IMR-90 (cell line): ENCODE results near the gene DPP6. TPM values are rescaled to one million over a fixed set of nuclear protein-coding genes. Genes with fewer than 3 reads are reported as not detected.

Experiments used
- ATAC-seq: fragments of 200-7000 bp; cut with Tn5 transposase; 2 replicates; pipeline ENCODE4 v1.9.1; 2020; ENCODE audit warnings: low read depth, mild to moderate bottlenecking, moderate library complexity
- BruUV-seq: library from RNA; stranded (reverse); fragments of 400-500 nt; replicated peaks from 2 replicates; lab custom pipeline; 2021; lab: Mats Ljungman, UMichigan
- CTCF ChIA-PET: fragments of 300-600 bp; formaldehyde crosslinking; extraction: SDS; loops from one replicate; lab custom pipeline; 2021; ENCODE audit warnings: antibody characterized with exemption; lab: Yijun Ruan, JAX
- POLR2A ChIA-PET: fragments of 300-600 bp; sonication (Branson Sonifier 250); formaldehyde crosslinking; loops from one replicate; lab custom pipeline; 2022; ENCODE audit warnings: antibody characterized with exemption; ENCODE audit not compliant: unreplicated experiment; lab: Charles Lee
- DNase-seq: peaks from one replicate; pipeline ENCODE4 v3.0.0; 2013
- H2AFZ ChIP-seq: replicated peaks from 2 replicates; pipeline ENCODE3; 2013; ENCODE audit warnings: low read length, mild to moderate bottlenecking; ENCODE audit not compliant: poor library complexity
- H2AK5ac ChIP-seq: 2 replicates; pipeline ENCODE4 v1.6.1; 2013; ENCODE audit warnings: low read depth, low read length, inconsistent platforms
- H2AK9ac ChIP-seq: replicated peaks from 2 replicates; pipeline ENCODE3; 2013; ENCODE audit warnings: mild to moderate bottlenecking, low read depth, low read length, moderate library complexity; ENCODE audit not compliant: poor library complexity
- H2BK120ac ChIP-seq: 2 replicates; pipeline ENCODE4 v1.6.1; 2013; ENCODE audit warnings: low read depth, low read length, inconsistent platforms
- H2BK15ac ChIP-seq: 3 replicates; pipeline ENCODE4 v1.6.1; 2013; ENCODE audit warnings: low read depth, low read length, inconsistent platforms
- H2BK20ac ChIP-seq: 2 replicates; pipeline ENCODE4 v1.6.1; 2013; ENCODE audit warnings: low read depth, mild to moderate bottlenecking, inconsistent platforms, low read length, moderate library complexity
- H2BK5ac ChIP-seq: 2 replicates; pipeline ENCODE4 v1.6.1; 2013; ENCODE audit warnings: mild to moderate bottlenecking, low read depth, low read length, inconsistent platforms; ENCODE audit not compliant: poor library complexity, severe bottlenecking
- H3K14ac ChIP-seq: replicated peaks from 2 replicates; pipeline ENCODE4 v1.6.1; 2013; ENCODE audit warnings: low read depth, low read length, inconsistent platforms
- H3K18ac ChIP-seq: 2 replicates; pipeline ENCODE4 v1.6.1; 2013; ENCODE audit warnings: low read depth, low read length, control low read depth
- H3K23ac ChIP-seq: 2 replicates; pipeline ENCODE4 v1.6.1; 2013; ENCODE audit warnings: low read depth, low read length, inconsistent platforms
- H3K27ac ChIP-seq: 2 replicates; pipeline ENCODE4 v1.5.1; 2013; ENCODE audit warnings: mild to moderate bottlenecking, control low read depth, low read length; ENCODE audit not compliant: insufficient read depth
- H3K27me3 ChIP-seq: 2 replicates; pipeline ENCODE4 v1.6.1; 2013; ENCODE audit warnings: low read length; ENCODE audit not compliant: control insufficient read depth, insufficient read depth
- H3K36me3 ChIP-seq: 2 replicates; pipeline ENCODE4 v1.6.1; 2013; ENCODE audit warnings: low read length, mixed read lengths; ENCODE audit not compliant: control insufficient read depth, insufficient read depth
- H3K4ac ChIP-seq: 2 replicates; pipeline ENCODE4 v1.6.1; 2013; ENCODE audit warnings: low read depth, low read length, inconsistent platforms
- H3K4me1 ChIP-seq: 2 replicates; pipeline ENCODE4 v1.6.1; 2013; ENCODE audit warnings: low read length, mixed read lengths; ENCODE audit not compliant: control insufficient read depth, insufficient read depth
- H3K4me2 ChIP-seq: 2 replicates; pipeline ENCODE4 v1.6.1; 2013; ENCODE audit warnings: low read depth, mild to moderate bottlenecking, control low read depth, low read length, moderate library complexity
- H3K4me3 ChIP-seq: 2 replicates; pipeline ENCODE4 v1.5.1; 2013; ENCODE audit warnings: low read depth, mild to moderate bottlenecking, control low read depth, low read length, moderate library complexity; ENCODE audit not compliant: insufficient read depth
- H3K56ac ChIP-seq: 2 replicates; pipeline ENCODE4 v1.6.1; 2013; ENCODE audit warnings: low read length, inconsistent platforms; ENCODE audit not compliant: insufficient read depth; ENCODE audit errors: extremely low read depth
- H3K79me1 ChIP-seq, 2 experiments: 2 replicates each; pipeline ENCODE4 v1.6.1; 2013; ENCODE audit warnings: low read length in 2 of 2, inconsistent platforms in 1 of 2, low read depth in 1 of 2
- H3K9ac ChIP-seq: 2 replicates; pipeline ENCODE4 v1.6.1; 2013; ENCODE audit warnings: low read depth, low read length, control low read depth
- H3K9me1 ChIP-seq: 2 replicates; pipeline ENCODE4 v1.6.1; 2013; ENCODE audit warnings: low read length, inconsistent platforms; ENCODE audit not compliant: insufficient read depth
- H3K9me3 ChIP-seq: 2 replicates; pipeline ENCODE4 v1.6.1; 2013; ENCODE audit warnings: low read length; ENCODE audit not compliant: control insufficient read depth, insufficient read depth
- H4K20me1 ChIP-seq: 2 replicates; pipeline ENCODE4 v1.6.1; 2013; ENCODE audit warnings: low read length, inconsistent platforms; ENCODE audit not compliant: insufficient read depth
- H4K5ac ChIP-seq: 2 replicates; pipeline ENCODE4 v1.6.1; 2013; ENCODE audit warnings: mild to moderate bottlenecking, low read depth, low read length, control low read depth
- H4K8ac ChIP-seq, 2 experiments: 2 replicates each; pipeline ENCODE4 v1.6.1; 2013; ENCODE audit warnings: low read depth in 2 of 2, low read length in 2 of 2, control low read depth in 1 of 2, inconsistent platforms in 1 of 2
- H4K91ac ChIP-seq: 2 replicates; pipeline ENCODE4 v1.6.1; 2013; ENCODE audit warnings: low read depth, low read length, inconsistent platforms; ENCODE audit not compliant: insufficient read depth
- MAFK ChIP-seq: IDR thresholded peaks from 2 replicates; pipeline ENCODE4 v1.6.1; 2012; ENCODE audit warnings: low read depth, low read length, improper control_type of control experiment
- MAZ ChIP-seq: IDR thresholded peaks from 2 replicates; pipeline ENCODE4 v1.6.1; 2012; ENCODE audit warnings: low read depth, mild to moderate bottlenecking, low read length, improper control_type of control experiment, moderate library complexity, borderline replicate concordance
- MXI1 ChIP-seq: IDR thresholded peaks from 2 replicates; pipeline ENCODE4 v1.6.1; 2012; ENCODE audit warnings: low read depth, mild to moderate bottlenecking, low read length, moderate library complexity, borderline replicate concordance
- POLR2A ChIP-seq: IDR thresholded peaks from 2 replicates; pipeline ENCODE4 v1.6.1; 2012; ENCODE audit warnings: mild to moderate bottlenecking, low read depth, low read length
- RAD21 ChIP-seq: IDR thresholded peaks from 2 replicates; pipeline ENCODE4 v1.6.1; 2012; ENCODE audit warnings: low read length, improper control_type of control experiment
- RCOR1 ChIP-seq: IDR thresholded peaks from 2 replicates; pipeline ENCODE4 v1.6.1; 2012; ENCODE audit warnings: mild to moderate bottlenecking, low read length, improper control_type of control experiment; ENCODE audit not compliant: insufficient replicate concordance
- RFX5 ChIP-seq: IDR thresholded peaks from 2 replicates; pipeline ENCODE4 v1.8.0; 2012; ENCODE audit warnings: low read depth, mild to moderate bottlenecking, low read length, moderate library complexity
- SMC3 ChIP-seq: fragments of 150-350 bp; IDR thresholded peaks from 2 replicates; pipeline ENCODE4 v1.6.1; 2016; ENCODE audit warnings: low read depth, mild to moderate bottlenecking, antibody characterized with exemption, low read length, moderate library complexity
- WGBS, 2 experiments: methylation state at CpG; one replicate each; pipeline versions ENCODE4 v1.1.5 to v1.1.7; 2013; ENCODE audit warnings: missing lambda C conversion rate in 2 of 2; ENCODE audit not compliant: insufficient read length in 1 of 2; ENCODE audit errors: extremely low coverage in 2 of 2; 5-methylcytosine and 5-hydroxymethylcytosine counted together
- dilution Hi-C: fragments of 300-500 bp; cut with HindIII; formaldehyde crosslinking; loops from one replicate; pipeline ENCODE4 v1.14.3; 2018; ENCODE audit warnings: low sequenced_read_pairs; ENCODE audit not compliant: unreplicated experiment
- in situ Hi-C: fragments of 300-500 bp; cut with MboI; formaldehyde crosslinking; loops from 3 replicates; pipeline ENCODE4 v1.14.3; 2019; ENCODE audit warnings: low sequenced_read_pairs, inconsistent platforms, mixed read lengths
- intact Hi-C: fragments of 100-400 bp; cut with micrococcal nuclease; formaldehyde crosslinking; loops from 2 replicates; pipeline ENCODE4 v1.10.0; 2022
- polyA plus RNA-seq, 3 experiments: library from polyadenylated mRNA; depleted of rRNA; stranded (reverse); fragments of >200 nt; gene quantifications; 2 replicates each; pipeline ENCODE4 v1.2.3, GENCODE V29; 2012; ENCODE audit warnings: low replicate concordance in 1 of 3
- total RNA-seq: library from RNA; depleted of rRNA; stranded (reverse); fragments of >200 nt; gene quantifications from 2 replicates; pipeline ENCODE4 v1.2.3, GENCODE V29; 2012

The DPP6 gene
- total and polyA plus RNA-seq, 2 of the 4 experiments (the other 2 are of a cell fraction): not detected

GRCh38 chr7:154202002-154202401, 149.8 kb downstream of the DPP6 start:
- H3K36me3 ChIP-seq: no peaks in the 10 kb centered on the region
- no peak overlapping the region for H2BK15ac ChIP-seq
- DNase-seq: no peak
- ChIA-PET CTCF (no interaction called here), POLR2A (no interaction called here)
- H3K14ac ChIP-seq: no peak overlapping the region
- no peaks in the 10 kb centered on the region for H3K9me1 ChIP-seq
- no peak overlapping the region for H3K56ac ChIP-seq
- no peak overlapping the region for H3K9ac ChIP-seq
- H2BK5ac ChIP-seq: no peak overlapping the region
- H3K27ac ChIP-seq: no peak overlapping the region
- ATAC-seq: no peak
- no peak overlapping the region for H3K4me2 ChIP-seq
- no peaks in the 10 kb centered on the region for H3K27me3 ChIP-seq
- H3K79me1 ChIP-seq: no peaks in the 10 kb centered on the region
- no TSS peak for BruUV-seq
- intact Hi-C loops: no loop called here
- H4K5ac ChIP-seq: no peak overlapping the region
- H3K23ac ChIP-seq: no peak overlapping the region
- no peak for TF ChIP-seq RAD21
- no peak for TF ChIP-seq RFX5
- TF ChIP-seq POLR2A: no peak
- no peak for TF ChIP-seq MAFK
- TF ChIP-seq MXI1: no peak
- no peak for TF ChIP-seq MAZ
- no peak for TF ChIP-seq RCOR1
- TF ChIP-seq SMC3: no peak
- in situ Hi-C loops: no loop called here
- H3K4me1 ChIP-seq: no peaks in the 10 kb centered on the region
- H3K9me3 ChIP-seq: peaks cover 26% of the 10 kb centered on the region
- no peak overlapping the region for H2AK5ac ChIP-seq
- no peak overlapping the region for H4K8ac ChIP-seq
- no peak overlapping the region for H2BK20ac ChIP-seq
- dilution Hi-C loops: no loop called here
- WGBS, 2 experiments: no CpG with 5 or more reads among the region's 7 CpGs
- no peaks in the 10 kb centered on the region for H4K20me1 ChIP-seq
- H3K4me3 ChIP-seq: no peak overlapping the region
- no peak overlapping the region for H3K18ac ChIP-seq
- H4K91ac ChIP-seq: no peak overlapping the region
- H3K4ac ChIP-seq: no peak overlapping the region
- no peak overlapping the region for H2BK120ac ChIP-seq
- no peak overlapping the region for H2AK9ac ChIP-seq
- no peak overlapping the region for H2AFZ ChIP-seq
